HepG2 (cell line): Measurements from ENCODE around the gene VAV2. TPM values are rescaled to one million over a fixed set of nuclear protein-coding genes. Genes with fewer than 3 reads are reported as not detected.

ENCODE experiments used
- CENPT ChIP-seq: sonication (generic); formaldehyde crosslinking; IDR thresholded peaks from 2 replicates; pipeline ENCODE4 v1.8.0; 2022; ENCODE audit warnings: low read depth, mild to moderate bottlenecking, moderate library complexity, missing genetic modification reagents
- ETS1 ChIP-seq: sonication (generic); formaldehyde crosslinking; IDR thresholded peaks from 2 replicates; pipeline ENCODE4 v1.4.0; 2020; ENCODE audit warnings: missing genetic modification reagents
- FOXA1 ChIP-seq, 2 experiments: fragments of 450-650 bp in 1 of 2; sonication (generic) in 1 of 2; formaldehyde crosslinking in 1 of 2; IDR thresholded peaks; 2 replicates each; pipeline versions ENCODE4 v1.4.0 to v1.6.1; 2016 to 2020; ENCODE audit warnings: missing genetic modification reagents in 1 of 2
- NFAT5 ChIP-seq: sonication (generic); formaldehyde crosslinking; IDR thresholded peaks from 2 replicates; pipeline ENCODE4 v1.4.0; 2020; ENCODE audit warnings: missing genetic modification reagents
- NFKBIZ ChIP-seq: IDR thresholded peaks from 2 replicates; pipeline ENCODE4 v1.6.1; 2018; ENCODE audit warnings: missing genetic modification reagents, missing compliant biosample characterization
- NFRKB ChIP-seq: fragments of 450-650 bp; IDR thresholded peaks from 2 replicates; pipeline ENCODE4 v1.6.1; 2017
- PAF1 ChIP-seq: IDR thresholded peaks from 2 replicates; pipeline ENCODE4 v1.6.1; 2016; ENCODE audit warnings: missing genetic modification reagents, missing compliant biosample characterization
- RARA ChIP-seq: IDR thresholded peaks from 2 replicates; pipeline ENCODE4 v1.6.1; 2016; ENCODE audit warnings: missing genetic modification reagents, missing compliant biosample characterization
- RFXANK ChIP-seq: IDR thresholded peaks from 2 replicates; pipeline ENCODE4 v1.6.1; 2016
- TAF1 ChIP-seq: sonication (generic); formaldehyde crosslinking; IDR thresholded peaks from 2 replicates; pipeline ENCODE4 v1.4.0; 2020; ENCODE audit warnings: missing genetic modification reagents
- ZBTB37 ChIP-seq: sonication (generic); formaldehyde crosslinking; IDR thresholded peaks from 2 replicates; pipeline ENCODE4 v1.4.0; 2020; ENCODE audit warnings: mild to moderate bottlenecking, missing genetic modification reagents
- ZMYM2 ChIP-seq: sonication (generic); formaldehyde crosslinking; IDR thresholded peaks from 2 replicates; pipeline ENCODE4 v1.8.0; 2022; ENCODE audit warnings: mild to moderate bottlenecking, missing genetic modification reagents
- ZNF256 ChIP-seq: sonication (generic); formaldehyde crosslinking; conservative IDR thresholded peaks from 2 replicates; pipeline ENCODE4 v1.4.0; 2020; ENCODE audit warnings: missing genetic modification reagents
- ZNF264 ChIP-seq: sonication (generic); formaldehyde crosslinking; IDR thresholded peaks from 2 replicates; pipeline ENCODE4 v1.4.0; 2020; ENCODE audit warnings: missing genetic modification reagents
- ZNF30 ChIP-seq: sonication (generic); formaldehyde crosslinking; IDR thresholded peaks from 2 replicates; pipeline ENCODE4 v1.5.0; 2020; ENCODE audit warnings: mild to moderate bottlenecking, missing genetic modification reagents
- ZNF335 ChIP-seq: sonication (generic); formaldehyde crosslinking; IDR thresholded peaks from 2 replicates; pipeline ENCODE4 v1.4.0; 2020; ENCODE audit warnings: missing genetic modification reagents
- ZNF432 ChIP-seq: sonication (generic); formaldehyde crosslinking; IDR thresholded peaks from 2 replicates; pipeline ENCODE4 v1.5.0; 2020; ENCODE audit warnings: missing genetic modification reagents, mild to moderate bottlenecking, borderline replicate concordance
- ZNF577 ChIP-seq: sonication (generic); formaldehyde crosslinking; IDR thresholded peaks from 2 replicates; pipeline ENCODE4 v1.4.0; 2020; ENCODE audit warnings: mild to moderate bottlenecking, low read depth, missing genetic modification reagents, borderline replicate concordance
- ZNF737 ChIP-seq: sonication (generic); formaldehyde crosslinking; IDR thresholded peaks from 2 replicates; pipeline ENCODE4 v1.5.0; 2020; ENCODE audit warnings: missing genetic modification reagents, mild to moderate bottlenecking, borderline replicate concordance
- ZSCAN31 ChIP-seq: sonication (generic); formaldehyde crosslinking; IDR thresholded peaks from 2 replicates; pipeline ENCODE4 v1.5.0; 2020; ENCODE audit warnings: low read depth, mild to moderate bottlenecking, missing genetic modification reagents
- polyA plus RNA-seq, 8 experiments: library from polyadenylated mRNA; depleted of rRNA in 3 of 8; stranded (reverse) in 7 of 8; unstranded in 1 of 8; fragments of >200 nt; fragmentation: Illumina TruSeq in 4 of 8; extraction: Trizol in 4 of 8; gene quantifications; 2 replicates each; pipeline versions ENCODE4 v1.2.1 to v1.2.3, GENCODE V29; 2011 to 2016; ENCODE audit warnings: low read depth in 4 of 8, missing spikeins in 1 of 8, mixed read lengths in 1 of 8; ENCODE audit not compliant: insufficient read depth in 1 of 8
- total RNA-seq, 5 experiments: library from RNA; depleted of rRNA; stranded (reverse); fragments of >200 nt; fragmentation: Illumina TruSeq; extraction: Trizol; gene quantifications; 2 replicates each; pipeline ENCODE4 v1.2.3, GENCODE V29; 2016; ENCODE audit warnings: low read depth in 1 of 5
- TF ChIP-seq, protein P1 (sequence below): sonication (generic); formaldehyde crosslinking; IDR thresholded peaks from 2 replicates; pipeline ENCODE4 v1.5.1; 2020; ENCODE audit warnings: missing genetic modification reagents, mild to moderate bottlenecking, borderline replicate concordance

Gene VAV2
- total and polyA plus RNA-seq, 2 of the 13 experiments (the other 11 are each of a cell fraction or from before 2014, with no cell fraction given): 22.5 to 22.9 TPM

GRCh38 chr9:133914442-133915342, 77.4 kb downstream of the VAV2 start (continued):
- no peak for TF ChIP-seq NFAT5 (CRISPR knock-in tag)
- no peak for TF ChIP-seq ZNF30 (CRISPR knock-in tag)
- TF ChIP-seq ZNF577: no peak
- TF ChIP-seq CENPT (CRISPR knock-in tag): no peak
- peak; percentile 26; the same call in 1 of the 2 replicates for TF ChIP-seq TAF1 (CRISPR knock-in tag)
- TF ChIP-seq RARA (CRISPR knock-in tag): peak; percentile 77
- no peak for TF ChIP-seq ZNF432 (CRISPR knock-in tag)
- TF ChIP-seq ZMYM2 (CRISPR knock-in tag): 0 out of 2 replicates have a peak, but pooled peaks have one; percentile 24
- no peak for TF ChIP-seq PAF1
- TF ChIP-seq ZBTB37 (CRISPR knock-in tag): no peak
- TF ChIP-seq NFKBIZ: no peak
- no peak for TF ChIP-seq ZNF335 (CRISPR knock-in tag)
- TF ChIP-seq, protein P1, sequence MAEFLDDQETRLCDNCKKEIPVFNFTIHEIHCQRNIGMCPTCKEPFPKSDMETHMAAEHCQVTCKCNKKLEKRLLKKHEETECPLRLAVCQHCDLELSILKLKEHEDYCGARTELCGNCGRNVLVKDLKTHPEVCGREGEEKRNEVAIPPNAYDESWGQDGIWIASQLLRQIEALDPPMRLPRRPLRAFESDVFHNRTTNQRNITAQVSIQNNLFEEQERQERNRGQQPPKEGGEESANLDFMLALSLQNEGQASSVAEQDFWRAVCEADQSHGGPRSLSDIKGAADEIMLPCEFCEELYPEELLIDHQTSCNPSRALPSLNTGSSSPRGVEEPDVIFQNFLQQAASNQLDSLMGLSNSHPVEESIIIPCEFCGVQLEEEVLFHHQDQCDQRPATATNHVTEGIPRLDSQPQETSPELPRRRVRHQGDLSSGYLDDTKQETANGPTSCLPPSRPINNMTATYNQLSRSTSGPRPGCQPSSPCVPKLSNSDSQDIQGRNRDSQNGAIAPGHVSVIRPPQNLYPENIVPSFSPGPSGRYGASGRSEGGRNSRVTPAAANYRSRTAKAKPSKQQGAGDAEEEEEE (CRISPR knock-in tag): no peak
- TF ChIP-seq NFRKB: no peak
- TF ChIP-seq ETS1: no peak
- TF ChIP-seq ZSCAN31 (CRISPR knock-in tag): no peak
- no peak for TF ChIP-seq ZNF264 (CRISPR knock-in tag)
- no peak for TF ChIP-seq ZNF256 (CRISPR knock-in tag)
- TF ChIP-seq RFXANK (CRISPR knock-in tag): no peak
- no peak for TF ChIP-seq ZNF737 (CRISPR knock-in tag)
- no peak for TF ChIP-seq FOXA1 (IDR thresholded peaks at IDR 0.05)
- TF ChIP-seq FOXA1 (CRISPR knock-in tag; IDR thresholded peaks at IDR 0.05): no peak; the same call in 1 of the 2 replicates
